Mucosa of descending colon (tissue), 3 donors: ENCODE results near the gene JPH3. TPM values are rescaled to one million over a fixed set of nuclear protein-coding genes. Genes with fewer than 3 reads are reported as not detected.

Source experiments
- ATAC-seq: fragments of 200-7000 bp; cut with Tn5 transposase; one replicate; pipeline ENCODE4 v1.9.1; 2020; ENCODE audit warnings: mild to moderate bottlenecking, moderate library complexity
- DNase-seq, 3 donors: peaks; one replicate each; pipeline ENCODE4 v3.0.0-alpha.2; 2020
- H3K36me3 ChIP-seq: fragments of 200-600 bp; one replicate; pipeline ENCODE4 v1.8.0; 2021; ENCODE audit warnings: low read depth, mild to moderate bottlenecking
- H3K4me1 ChIP-seq: fragments of 200-600 bp; one replicate; pipeline ENCODE4 v1.8.0; 2021; ENCODE audit warnings: low read depth, mild to moderate bottlenecking
- H3K4me3 ChIP-seq: fragments of 200-600 bp; one replicate; pipeline ENCODE4 v1.8.0; 2021; ENCODE audit warnings: mild to moderate bottlenecking
- H3K9me3 ChIP-seq: fragments of 200-600 bp; one replicate; pipeline ENCODE4 v1.8.0; 2021; ENCODE audit warnings: mild to moderate bottlenecking
- CTCF ChIP-seq: fragments of 200-600 bp; IDR thresholded peaks from one replicate; pipeline ENCODE4 v1.8.0; 2022; ENCODE audit warnings: antibody characterized with exemption, mild to moderate bottlenecking
- intact Hi-C, 2 donors: fragments of 100-400 bp; cut with DNase I in 1 of 2; cut with micrococcal nuclease in 1 of 2; formaldehyde crosslinking; loops; one replicate each; pipeline versions ENCODE4 v1.11.0 to v1.11.1; 2022; cut with DNase I, micrococcal nuclease
- total RNA-seq, 3 donors: library from RNA; stranded (reverse); fragmentation: NEBNext Ultra II Directional in 2 of 3; extraction: Animal tissue kit (Norgen Biotek cat#: 25700) in 2 of 3; gene quantifications; one replicate each; pipeline versions ENCODE4 v1.2.1 to v1.2.4, GENCODE V29; 2021 to 2023
- donor health status: DM: no; HTN: no; CAD: no; lungs with moderate emphysema.
- donor health status: DM: no; HTN: no; CAD: no.
- donor health status: DM: no; HTN: yes; CAD: no.

Gene JPH3
- total RNA-seq, 3 donors from 2014 or later, result 0.17 to 2.1 (median 0.84) TPM

- Histone ChIP-seq H3K36me3 (no peaks in the 10 kb centered on the region), H3K4me3 (no peak overlapping the region), H3K4me1 (no peaks in the 10 kb centered on the region), H3K9me3 (no peaks in the 10 kb centered on the region)
- no peak for TF ChIP-seq CTCF
- ATAC-seq, result no peak
- no peak for DNase-seq
- intact Hi-C loops, result no loop called here
These were observed 103.5 kb downstream of the JPH3 start for GRCh38 chr16:87705771-87706277.

- Histone ChIP-seq H3K36me3 (peaks cover 3% of the 10 kb centered on the region), H3K9me3 (no peaks in the 10 kb centered on the region), H3K4me1 (no peaks in the 10 kb centered on the region), H3K4me3 (no peak overlapping the region)
- TF ChIP-seq CTCF, result no peak
- DNase-seq (no peak), ATAC-seq (no peak)
- intact Hi-C loops, result no loop called here
These were observed 104.1 kb downstream of the JPH3 start for GRCh38 chr16:87706278-87707000.

- H3K36me3 ChIP-seq, result peaks cover 3% of the 10 kb centered on the region
- H3K4me3 ChIP-seq, result no peak overlapping the region
- DNase-seq, result no peak
- intact Hi-C loops, result no loop called here
- no peak for ATAC-seq
- H3K4me1 ChIP-seq, result no peaks in the 10 kb centered on the region
- no peaks in the 10 kb centered on the region for H3K9me3 ChIP-seq
- no peak for TF ChIP-seq CTCF
These were observed 104.8 kb downstream of the JPH3 start for GRCh38 chr16:87707097-87707496.

- no peaks in the 10 kb centered on the region for H3K9me3 ChIP-seq
- intact Hi-C loops, result no loop called here
- H3K4me3 ChIP-seq, result no peak overlapping the region
- DNase-seq (no peak), ATAC-seq (no peak)
- no peak for TF ChIP-seq CTCF
- peaks cover 3% of the 10 kb centered on the region for H3K36me3 ChIP-seq
- H3K4me1 ChIP-seq, result no peaks in the 10 kb centered on the region
These were observed 105.6 kb downstream of the JPH3 start for GRCh38 chr16:87707714-87708580.

GRCh38 chr16:87708881-87709638 is 106.8 kb downstream of the JPH3 start:
- Histone ChIP-seq H3K9me3 (no peaks in the 10 kb centered on the region), H3K36me3 (peaks cover 3% of the 10 kb centered on the region), H3K4me1 (no peaks in the 10 kb centered on the region), H3K4me3 (no peak overlapping the region)
- ATAC-seq (no peak), DNase-seq (peak in 1 of 3 donors; percentile 44)
- no peak for TF ChIP-seq CTCF
- intact Hi-C loops, result no loop called here
